HepG2 (cell line): ENCODE data around the gene ADGRF4. TPM values are rescaled to one million over a fixed set of nuclear protein-coding genes. Genes with fewer than 3 reads are reported as not detected.

Experiments
- ATAC-seq: fragments of 200-7000 bp; cut with Tn5 transposase; 3 replicates; pipeline ENCODE4 v1.9.1; 2020; ENCODE audit warnings: mild to moderate bottlenecking, moderate library complexity
- BruUV-seq: library from RNA; stranded (reverse); fragments of 400-500 nt; replicated peaks from 2 replicates; lab custom pipeline; 2021; lab: Mats Ljungman, UMichigan
- CTCF ChIA-PET: fragments of 300-600 bp; formaldehyde crosslinking; extraction: SDS; loops from one replicate; lab custom pipeline; 2021; ENCODE audit warnings: low total read pairs, inconsistent platforms, low intra/inter-chr PET ratio; lab: Yijun Ruan, JAX
- POLR2A ChIA-PET: fragments of 350-600 bp; sonication (Branson Sonifier 250); formaldehyde crosslinking; loops from one replicate; lab custom pipeline; 2020; ENCODE audit warnings: antibody characterized with exemption, inconsistent platforms; lab: Yijun Ruan, JAX
- DNase-seq: peaks from one replicate; pipeline ENCODE4 v3.0.0-alpha.2; 2015; ENCODE audit warnings: low spot score
- FAIRE-seq: peaks from 3 replicates; lab custom pipeline; 2011; peaks lifted over from hg19 to GRCh38; lab: Jason Lieb, UNC
- H2AFZ ChIP-seq: one replicate; pipeline ENCODE4 v1.6.1; 2011; ENCODE audit warnings: low read length, inconsistent platforms
- H3K27ac ChIP-seq: fragments of 300-600 bp; 3 replicates; pipeline ENCODE4 v1.8.0; 2011; ENCODE audit warnings: mixed run types, mild to moderate bottlenecking, mixed read lengths, low read length, inconsistent platforms; ENCODE audit not compliant: insufficient read depth; ENCODE audit errors: extremely low read length
- H3K27me3 ChIP-seq, 2 experiments: fragments of 200-600 bp in 1 of 2; 2 replicates in 1 of 2; 3 replicates in 1 of 2; pipeline versions ENCODE4 v1.6.0 to v1.8.0; 2011; ENCODE audit warnings: low read length in 2 of 2, mild to moderate bottlenecking in 2 of 2, moderate library complexity in 2 of 2, inconsistent platforms in 1 of 2; ENCODE audit not compliant: insufficient read depth in 2 of 2, control insufficient read depth in 1 of 2
- H3K36me3 ChIP-seq, 2 experiments: fragments of 200-600 bp in 1 of 2; replicated peaks in 1 of 2; 2 replicates in 1 of 2; 3 replicates in 1 of 2; pipeline versions ENCODE4 v1.5.1 to v1.8.0; 2011; ENCODE audit warnings: low read length in 2 of 2, inconsistent platforms in 1 of 2; ENCODE audit not compliant: insufficient read depth in 2 of 2, control insufficient read depth in 1 of 2
- H3K4me1 ChIP-seq: 2 replicates; pipeline ENCODE4 v1.5.1; 2012; ENCODE audit warnings: low read length, inconsistent platforms; ENCODE audit not compliant: insufficient read depth
- H3K4me2 ChIP-seq: 2 replicates; pipeline ENCODE4 v1.6.0; 2011; ENCODE audit warnings: low read depth, low read length, inconsistent platforms
- H3K4me3 ChIP-seq, 3 experiments: fragments of 200-600 bp in 1 of 3; sonication (generic), shearing (Covaris generic) in 1 of 3; replicated peaks in 1 of 3; 2 replicates each; pipeline ENCODE4 v1.5.1; 2011 to 2016; ENCODE audit warnings: low read length in 3 of 3, inconsistent platforms in 2 of 3, low read depth in 2 of 3, mild to moderate bottlenecking in 2 of 3, control low read depth in 1 of 3, mixed read lengths in 1 of 3; ENCODE audit not compliant: insufficient read depth in 1 of 3
- H3K79me2 ChIP-seq: one replicate; pipeline ENCODE4 v1.6.1; 2011; ENCODE audit warnings: low read length, inconsistent platforms; ENCODE audit not compliant: insufficient read depth
- H3K9ac ChIP-seq: 2 replicates; pipeline ENCODE4 v1.6.0; 2011; ENCODE audit warnings: mild to moderate bottlenecking, low read depth, low read length, inconsistent platforms; ENCODE audit not compliant: insufficient read depth
- H3K9me3 ChIP-seq: 2 replicates; pipeline ENCODE4 v1.5.1; 2012; ENCODE audit warnings: mild to moderate bottlenecking, low read length
- H4K20me1 ChIP-seq: 2 replicates; pipeline ENCODE4 v1.6.0; 2011; ENCODE audit warnings: inconsistent platforms, mild to moderate bottlenecking, low read length, moderate library complexity; ENCODE audit not compliant: insufficient read depth
- CTCF ChIP-seq: sonication (generic); formaldehyde crosslinking; IDR thresholded peaks from 2 replicates; pipeline ENCODE4 v1.5.0; 2020; ENCODE audit warnings: mild to moderate bottlenecking, missing genetic modification reagents, moderate library complexity
- GTF3A ChIP-seq: sonication (generic); formaldehyde crosslinking; conservative IDR thresholded peaks from 2 replicates; pipeline ENCODE4 v1.4.0; 2020; ENCODE audit warnings: mild to moderate bottlenecking, missing genetic modification reagents
- KDM1A ChIP-seq: IDR thresholded peaks from 2 replicates; pipeline ENCODE4 v1.6.1; 2016; ENCODE audit warnings: missing compliant biosample characterization
- RAD21 ChIP-seq: fragments of 450-650 bp; formaldehyde crosslinking; IDR thresholded peaks from 2 replicates; pipeline ENCODE4 v1.5.0; 2020; ENCODE audit warnings: mild to moderate bottlenecking
- RELA ChIP-seq: sonication (generic); formaldehyde crosslinking; IDR thresholded peaks from 2 replicates; pipeline ENCODE4 v1.4.0; 2020; ENCODE audit warnings: missing genetic modification reagents
- STAG1 ChIP-seq: sonication (generic); formaldehyde crosslinking; IDR thresholded peaks from 2 replicates; pipeline ENCODE4 v1.4.0; 2020; ENCODE audit warnings: missing genetic modification reagents
- ZBTB34 ChIP-seq: sonication (generic); formaldehyde crosslinking; IDR thresholded peaks from 2 replicates; pipeline ENCODE4 v1.8.0; 2022; ENCODE audit warnings: mild to moderate bottlenecking, missing genetic modification reagents
- ZNF24 ChIP-seq: fragments of 450-650 bp; IDR thresholded peaks from 2 replicates; pipeline ENCODE4 v1.6.1; 2017; ENCODE audit warnings: antibody characterized with exemption, mild to moderate bottlenecking
- ZNF333 ChIP-seq: sonication (generic); formaldehyde crosslinking; IDR thresholded peaks from 2 replicates; pipeline ENCODE4 v1.4.0; 2020; ENCODE audit warnings: mild to moderate bottlenecking, missing genetic modification reagents, borderline replicate concordance
- ZNF468 ChIP-seq: sonication (generic); formaldehyde crosslinking; IDR thresholded peaks from 2 replicates; pipeline ENCODE4 v1.8.0; 2022; ENCODE audit warnings: mild to moderate bottlenecking, moderate library complexity, missing genetic modification reagents
- ZNF577 ChIP-seq: sonication (generic); formaldehyde crosslinking; IDR thresholded peaks from 2 replicates; pipeline ENCODE4 v1.4.0; 2020; ENCODE audit warnings: mild to moderate bottlenecking, low read depth, missing genetic modification reagents, borderline replicate concordance
- ZSCAN21 ChIP-seq: sonication (generic); formaldehyde crosslinking; IDR thresholded peaks from 2 replicates; pipeline ENCODE4 v1.8.0; 2022; ENCODE audit warnings: mild to moderate bottlenecking, missing genetic modification reagents, moderate library complexity, borderline replicate concordance
- ZSCAN31 ChIP-seq: sonication (generic); formaldehyde crosslinking; IDR thresholded peaks from 2 replicates; pipeline ENCODE4 v1.5.0; 2020; ENCODE audit warnings: low read depth, mild to moderate bottlenecking, missing genetic modification reagents
- WGBS: methylation state at CpG from one replicate; pipeline ENCODE4 v1.1.6; 2017; ENCODE audit warnings: low lambda C conversion rate; 5-methylcytosine and 5-hydroxymethylcytosine counted together
- in situ Hi-C: cut with HindIII; loops from 2 replicates; pipeline ENCODE4 v1.10.0; 2017; ENCODE audit warnings: low pct_unique_long_range_greater_than_20kb; ENCODE audit not compliant: extremely low pct_ligation_motif_present
- intact Hi-C: fragments of 100-400 bp; cut with micrococcal nuclease; formaldehyde crosslinking; loops from one replicate; pipeline ENCODE4 v1.10.0; 2022; ENCODE audit not compliant: unreplicated experiment
- polyA plus RNA-seq, 8 experiments: library from polyadenylated mRNA; depleted of rRNA in 3 of 8; stranded (reverse) in 7 of 8; unstranded in 1 of 8; fragments of >200 nt; fragmentation: Illumina TruSeq in 4 of 8; extraction: Trizol in 4 of 8; gene quantifications; 2 replicates each; pipeline versions ENCODE4 v1.2.1 to v1.2.3, GENCODE V29; 2011 to 2016; ENCODE audit warnings: low read depth in 4 of 8, missing spikeins in 1 of 8, mixed read lengths in 1 of 8; ENCODE audit not compliant: insufficient read depth in 1 of 8
- total RNA-seq, 5 experiments: library from RNA; depleted of rRNA; stranded (reverse); fragments of >200 nt; fragmentation: Illumina TruSeq; extraction: Trizol; gene quantifications; 2 replicates each; pipeline ENCODE4 v1.2.3, GENCODE V29; 2016; ENCODE audit warnings: low read depth in 1 of 5

The ADGRF4 gene
- total and polyA plus RNA-seq, 2 of the 13 experiments (the other 11 are each of a cell fraction or from before 2014, with no cell fraction given): 0.01 TPM; not detected in 1

- no peak overlapping the region for H2AFZ ChIP-seq
- no peak overlapping the region for H3K4me2 ChIP-seq
- WGBS: 14% methylated on average over 2 of the region's 2 CpGs
- CTCF ChIA-PET: no interaction called here
- TF ChIP-seq RELA: no peak
- TF ChIP-seq ZNF24: no peak
- no peak for TF ChIP-seq KDM1A
- no peak for TF ChIP-seq ZNF577 (CRISPR knock-in tag)
- TF ChIP-seq ZNF468 (CRISPR knock-in tag): no peak
- no peak for TF ChIP-seq ZSCAN31 (CRISPR knock-in tag)
- TF ChIP-seq ZNF333 (CRISPR knock-in tag): no peak
- no peak for TF ChIP-seq GTF3A (CRISPR knock-in tag)
- peak; percentile 27 for TF ChIP-seq STAG1 (CRISPR knock-in tag)
- TF ChIP-seq RAD21 (CRISPR knock-in tag): no peak
- no peak for TF ChIP-seq ZSCAN21
- peak; percentile 20; the same call in 1 of the 2 replicates for TF ChIP-seq CTCF (CRISPR knock-in tag)
- TF ChIP-seq ZBTB34 (CRISPR knock-in tag): no peak
- in situ Hi-C loops (no loop called here), intact Hi-C loops (no loop called here)
- no peak overlapping the region for H3K9ac ChIP-seq
- ATAC-seq (peak; percentile 73), DNase-seq (no peak), FAIRE-seq (peak; percentile 52)
- no peaks in the 10 kb centered on the region for H3K79me2 ChIP-seq
- no peaks in the 10 kb centered on the region for H3K27me3 ChIP-seq
- H3K4me3 ChIP-seq: no peak overlapping the region
- no peaks in the 10 kb centered on the region for H4K20me1 ChIP-seq
- POLR2A ChIA-PET: no interaction called here
- H3K9me3 ChIP-seq: no peaks in the 10 kb centered on the region
- no TSS peak for BruUV-seq
- no peaks in the 10 kb centered on the region for H3K4me1 ChIP-seq
- no peaks in the 10 kb centered on the region for H3K36me3 ChIP-seq
- H3K27ac ChIP-seq: no peak overlapping the region
These were observed 8.2 kb upstream of the ADGRF4 start for GRCh38 chr6:47690214-47690613.
